Measurements from ENCODE around the gene SORCS2. TPM values are rescaled to one million over a fixed set of nuclear protein-coding genes. Genes with fewer than 3 reads are reported as not detected.
A peak's percentile ranks its signal among the peaks of the same experiment; 100 is the strongest.

Gene SORCS2
- total and polyA plus RNA-seq, 2 of the 13 experiments (the other 11 are each of a cell fraction or from before 2014, with no cell fraction given) = 0.82 to 1.0 TPM

DNA sequence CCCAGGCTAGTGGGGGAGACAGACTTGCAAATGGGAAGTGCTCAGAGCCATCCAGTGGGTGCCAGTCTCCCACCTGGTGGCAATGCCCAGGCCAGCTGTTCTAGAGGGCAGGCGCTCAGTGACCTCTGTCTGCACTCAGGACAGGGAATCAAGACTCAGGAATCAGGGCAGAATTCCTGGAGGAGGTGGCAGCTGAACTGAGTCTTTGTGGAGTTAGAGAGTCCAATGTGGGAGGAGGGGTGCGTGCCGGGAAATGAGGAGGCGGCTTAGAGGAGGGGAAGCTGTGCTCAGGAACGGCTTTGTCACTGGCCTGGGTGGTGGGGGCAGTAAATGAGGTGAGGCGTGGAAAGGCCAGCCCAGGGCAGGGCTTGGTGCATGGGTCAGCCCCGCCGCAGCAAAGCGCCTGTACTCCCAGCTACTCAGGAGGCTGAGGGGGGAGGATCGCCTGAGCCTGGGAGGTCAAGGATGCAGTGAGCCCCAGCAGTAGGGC is 31.3 kb upstream of the SORCS2 start (continued):
- TF ChIP-seq, protein P1, sequence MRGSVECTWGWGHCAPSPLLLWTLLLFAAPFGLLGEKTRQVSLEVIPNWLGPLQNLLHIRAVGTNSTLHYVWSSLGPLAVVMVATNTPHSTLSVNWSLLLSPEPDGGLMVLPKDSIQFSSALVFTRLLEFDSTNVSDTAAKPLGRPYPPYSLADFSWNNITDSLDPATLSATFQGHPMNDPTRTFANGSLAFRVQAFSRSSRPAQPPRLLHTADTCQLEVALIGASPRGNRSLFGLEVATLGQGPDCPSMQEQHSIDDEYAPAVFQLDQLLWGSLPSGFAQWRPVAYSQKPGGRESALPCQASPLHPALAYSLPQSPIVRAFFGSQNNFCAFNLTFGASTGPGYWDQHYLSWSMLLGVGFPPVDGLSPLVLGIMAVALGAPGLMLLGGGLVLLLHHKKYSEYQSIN (CRISPR knock-in tag; IDR thresholded peaks at IDR 0.05; ENCODE audit: borderline replicate concordance) = no peak
- 0 out of 2 replicates have a peak, but pooled peaks have one; percentile 35 for TF ChIP-seq ZNF121 (CRISPR knock-in tag; IDR thresholded peaks at IDR 0.05)
- TF ChIP-seq SRY (CRISPR knock-in tag; IDR thresholded peaks at IDR 0.05) = no peak
- TF ChIP-seq, protein P2, sequence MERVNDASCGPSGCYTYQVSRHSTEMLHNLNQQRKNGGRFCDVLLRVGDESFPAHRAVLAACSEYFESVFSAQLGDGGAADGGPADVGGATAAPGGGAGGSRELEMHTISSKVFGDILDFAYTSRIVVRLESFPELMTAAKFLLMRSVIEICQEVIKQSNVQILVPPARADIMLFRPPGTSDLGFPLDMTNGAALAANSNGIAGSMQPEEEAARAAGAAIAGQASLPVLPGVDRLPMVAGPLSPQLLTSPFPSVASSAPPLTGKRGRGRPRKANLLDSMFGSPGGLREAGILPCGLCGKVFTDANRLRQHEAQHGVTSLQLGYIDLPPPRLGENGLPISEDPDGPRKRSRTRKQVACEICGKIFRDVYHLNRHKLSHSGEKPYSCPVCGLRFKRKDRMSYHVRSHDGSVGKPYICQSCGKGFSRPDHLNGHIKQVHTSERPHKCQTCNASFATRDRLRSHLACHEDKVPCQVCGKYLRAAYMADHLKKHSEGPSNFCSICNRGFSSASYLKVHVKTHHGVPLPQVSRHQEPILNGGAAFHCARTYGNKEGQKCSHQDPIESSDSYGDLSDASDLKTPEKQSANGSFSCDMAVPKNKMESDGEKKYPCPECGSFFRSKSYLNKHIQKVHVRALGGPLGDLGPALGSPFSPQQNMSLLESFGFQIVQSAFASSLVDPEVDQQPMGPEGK (CRISPR knock-in tag; IDR thresholded peaks at IDR 0.05) = peak; percentile 51
- TF ChIP-seq, protein P3, sequence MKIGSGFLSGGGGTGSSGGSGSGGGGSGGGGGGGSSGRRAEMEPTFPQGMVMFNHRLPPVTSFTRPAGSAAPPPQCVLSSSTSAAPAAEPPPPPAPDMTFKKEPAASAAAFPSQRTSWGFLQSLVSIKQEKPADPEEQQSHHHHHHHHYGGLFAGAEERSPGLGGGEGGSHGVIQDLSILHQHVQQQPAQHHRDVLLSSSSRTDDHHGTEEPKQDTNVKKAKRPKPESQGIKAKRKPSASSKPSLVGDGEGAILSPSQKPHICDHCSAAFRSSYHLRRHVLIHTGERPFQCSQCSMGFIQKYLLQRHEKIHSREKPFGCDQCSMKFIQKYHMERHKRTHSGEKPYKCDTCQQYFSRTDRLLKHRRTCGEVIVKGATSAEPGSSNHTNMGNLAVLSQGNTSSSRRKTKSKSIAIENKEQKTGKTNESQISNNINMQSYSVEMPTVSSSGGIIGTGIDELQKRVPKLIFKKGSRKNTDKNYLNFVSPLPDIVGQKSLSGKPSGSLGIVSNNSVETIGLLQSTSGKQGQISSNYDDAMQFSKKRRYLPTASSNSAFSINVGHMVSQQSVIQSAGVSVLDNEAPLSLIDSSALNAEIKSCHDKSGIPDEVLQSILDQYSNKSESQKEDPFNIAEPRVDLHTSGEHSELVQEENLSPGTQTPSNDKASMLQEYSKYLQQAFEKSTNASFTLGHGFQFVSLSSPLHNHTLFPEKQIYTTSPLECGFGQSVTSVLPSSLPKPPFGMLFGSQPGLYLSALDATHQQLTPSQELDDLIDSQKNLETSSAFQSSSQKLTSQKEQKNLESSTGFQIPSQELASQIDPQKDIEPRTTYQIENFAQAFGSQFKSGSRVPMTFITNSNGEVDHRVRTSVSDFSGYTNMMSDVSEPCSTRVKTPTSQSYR (CRISPR knock-in tag; IDR thresholded peaks at IDR 0.05; ENCODE audit: borderline replicate concordance) = peak; percentile 81
- TF ChIP-seq RXRA (CRISPR knock-in tag; IDR thresholded peaks at IDR 0.05) = peak; percentile 17
- no peak for TF ChIP-seq RBM22 (optimal IDR thresholded peaks at IDR 0.05; ENCODE audit: low read length)
- TF ChIP-seq ZNF263 (CRISPR knock-in tag; IDR thresholded peaks at IDR 0.05) = peak; percentile 43; the same call in 1 of the 2 replicates
- TF ChIP-seq HDAC1 (CRISPR knock-in tag; IDR thresholded peaks at IDR 0.05) = peak; percentile 42; the same call in 1 of the 2 replicates
